HEK293 (cell line): ENCODE measurements around the gene DLG2.

Experiments
- MYNN ChIP-seq: fragments of 450-650 bp; formaldehyde crosslinking; IDR thresholded peaks from 2 replicates; pipeline ENCODE4 v1.5.1; 2016; ENCODE audit warnings: missing biosample characterization, missing genetic modification characterization, borderline replicate concordance
- SP2 ChIP-seq: fragments of 450-650 bp; formaldehyde crosslinking; IDR thresholded peaks from 2 replicates; pipeline ENCODE4 v1.5.1; 2016; ENCODE audit warnings: missing biosample characterization, missing genetic modification characterization
- ZNF140 ChIP-seq: fragments of 450-650 bp; formaldehyde crosslinking; IDR thresholded peaks from 2 replicates; pipeline ENCODE4 v1.5.1; 2016; ENCODE audit warnings: missing biosample characterization, missing genetic modification characterization

GRCh38 chr11:83677730-83678129, 1949.4 kb downstream of the DLG2 start:
- TF ChIP-seq SP2 (tag by site-specific recombination) (no peak), ZNF140 (tag by site-specific recombination) (no peak), MYNN (no peak)
